GM18951 (cell line): ENCODE results near the gene NUDT14.

ENCODE experiments used
- POLR2A ChIP-seq: IDR thresholded peaks from 4 replicates; pipeline ENCODE4 v1.6.1; 2011; ENCODE audit warnings: mild to moderate bottlenecking; ENCODE audit not compliant: insufficient read length, insufficient read depth; ENCODE audit errors: extremely low read depth
- in situ Hi-C: fragments of 300-500 bp; cut with MboI; formaldehyde crosslinking; loops from one replicate; pipeline ENCODE4 v1.12.0; 2022; ENCODE audit warnings: low sequenced_read_pairs, mixed read lengths, inconsistent platforms; ENCODE audit not compliant: unreplicated experiment

Gene NUDT14

GRCh38 chr14:105152794-105153241 is 28.3 kb downstream of the NUDT14 start:
- in situ Hi-C loops = no loop called here
- TF ChIP-seq POLR2A = no peak

GRCh38 chr14:105151838-105152793 is 29.0 kb downstream of the NUDT14 start:
- TF ChIP-seq POLR2A = no peak
- in situ Hi-C loops = no loop called here

GRCh38 chr14:105151084-105151837 is 29.9 kb downstream of the NUDT14 start:
- no peak for TF ChIP-seq POLR2A
- in situ Hi-C loops = no loop called here

- TF ChIP-seq POLR2A = no peak
- in situ Hi-C loops = no loop called here
These were observed 30.6 kb downstream of the NUDT14 start for GRCh38 chr14:105150368-105151083.

GRCh38 chr14:105150026-105150367 is 31.1 kb downstream of the NUDT14 start:
- in situ Hi-C loops = no loop called here

GRCh38 chr14:105149146-105149781 is 31.8 kb downstream of the NUDT14 start:
- no peak for TF ChIP-seq POLR2A
- in situ Hi-C loops = no loop called here

More at GRCh38 chr14:105150026-105150367, 31.1 kb downstream of the NUDT14 start:
- no peak for TF ChIP-seq POLR2A

- no peak for TF ChIP-seq POLR2A
- in situ Hi-C loops = no loop called here
These were observed 32.4 kb downstream of the NUDT14 start for GRCh38 chr14:105148604-105149145.

- in situ Hi-C loops = no loop called here
- no peak for TF ChIP-seq POLR2A
These were observed 33.2 kb downstream of the NUDT14 start for GRCh38 chr14:105147671-105148603.

GRCh38 chr14:105146976-105147635 is 34.0 kb downstream of the NUDT14 start:
- in situ Hi-C loops = no loop called here
- TF ChIP-seq POLR2A = no peak

GRCh38 chr14:105146181-105146975 is 34.7 kb downstream of the NUDT14 start:
- in situ Hi-C loops = no loop called here
- no peak for TF ChIP-seq POLR2A
